ENCODE data around the gene COX7A2L.

DNA sequence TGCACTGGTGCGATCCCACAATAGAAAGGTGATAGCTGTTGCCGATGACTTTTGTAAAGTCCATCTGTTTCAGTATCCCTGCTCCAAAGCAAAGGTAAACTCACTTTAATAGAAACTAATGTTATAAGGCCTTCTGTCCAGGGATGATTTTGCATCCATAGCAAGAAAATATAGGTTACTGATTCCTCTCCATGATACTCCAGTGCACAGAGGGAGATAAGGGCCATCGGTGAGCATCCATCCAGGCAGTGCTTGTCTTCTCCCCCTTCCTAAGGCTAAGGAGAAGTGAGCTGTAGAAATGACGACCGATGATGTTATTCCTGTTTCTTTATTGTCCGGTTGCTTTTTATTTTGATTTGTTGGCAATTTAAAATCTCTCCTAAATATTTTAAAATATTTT is 32.1 kb downstream of the COX7A2L start:
- TF ChIP-seq YY1 (IDR thresholded peaks at IDR 0.05; ENCODE audit: insufficient read depth, insufficient read length) (no peak), SUZ12 (IDR thresholded peaks at IDR 0.05; ENCODE audit: extremely low read depth, insufficient read depth, insufficient read length) (no peak), ZNF274 (IDR thresholded peaks at IDR 0.05; ENCODE audit: low read depth, low read length) (no peak)

Measured in NT2/D1 (cell line).